HAP-1 (cell line): Measurements from ENCODE around the gene LFNG.
A peak's percentile ranks its signal among the peaks of the same experiment; 100 is the strongest.

Experiments used
- DNase-seq, 2 experiments: peaks; one replicate each; pipeline ENCODE4 v3.0.0-alpha.2; 2016 to 2020; ENCODE audit warnings: low spot score in 2 of 2
- H3K27me3 ChIP-seq: fragments of 250-450 bp; sonication (Bioruptor Pico); 2 replicates; pipeline ENCODE4 v1.5.1; 2020; ENCODE audit warnings: low read depth, mild to moderate bottlenecking, moderate library complexity
- H3K36me3 ChIP-seq: fragments of 250-450 bp; sonication (Bioruptor Pico); replicated peaks from 2 replicates; pipeline ENCODE4 v1.5.1; 2020; ENCODE audit warnings: mild to moderate bottlenecking
- H3K4me1 ChIP-seq: fragments of 250-450 bp; sonication (Bioruptor Pico); 2 replicates; pipeline ENCODE4 v1.5.1; 2020; ENCODE audit warnings: mild to moderate bottlenecking
- H3K4me3 ChIP-seq: fragments of 250-450 bp; sonication (Bioruptor Pico); 2 replicates; pipeline ENCODE4 v1.5.1; 2020; ENCODE audit warnings: mild to moderate bottlenecking, moderate library complexity
- H3K9me3 ChIP-seq: fragments of 250-450 bp; sonication (Bioruptor Pico); 2 replicates; pipeline ENCODE4 v1.5.1; 2020; ENCODE audit warnings: mild to moderate bottlenecking, moderate library complexity
- in situ Hi-C: fragments of 300-500 bp; cut with MboI; formaldehyde crosslinking; loops from 3 replicates; pipeline ENCODE4 v1.14.3; 2020; ENCODE audit warnings: low sequenced_read_pairs, inconsistent platforms, mixed read lengths

Gene LFNG

GRCh38 chr7:2519119-2519930 lies at the start of gene LFNG:
LFNG (plus strand) TSS chr7:2519774; CDS start chr7:2519862, 88 bp downstream.
- Histone ChIP-seq H3K36me3 (no peaks in the 10 kb centered on the region), H3K4me1 (peaks cover 32% of the 10 kb centered on the region), H3K9me3 (no peaks in the 10 kb centered on the region), H3K4me3 (peak within 1 kb of the TSS; percentile 42), H3K27me3 (no peaks in the 10 kb centered on the region)
- DNase-seq, result peak; percentile 84 to 91
- in situ Hi-C loops, result no loop called here

GRCh38 chr7:2470204-2471021 lies 49.2 kb upstream of the LFNG start:
- H3K9me3 ChIP-seq, result no peaks in the 10 kb centered on the region
- H3K4me1 ChIP-seq, result no peaks in the 10 kb centered on the region; the same call in 1 of the 2 replicates
- no peak for DNase-seq
- H3K27me3 ChIP-seq, result no peaks in the 10 kb centered on the region
- no peak overlapping the region for H3K4me3 ChIP-seq
- no peaks in the 10 kb centered on the region for H3K36me3 ChIP-seq
- in situ Hi-C loops, result no loop called here

- Histone ChIP-seq H3K4me3 (no peak overlapping the region), H3K4me1 (no peaks in the 10 kb centered on the region; the same call in 1 of the 2 replicates), H3K36me3 (no peaks in the 10 kb centered on the region), H3K27me3 (no peaks in the 10 kb centered on the region), H3K9me3 (no peaks in the 10 kb centered on the region)
- in situ Hi-C loops, result no loop called here
- DNase-seq, result no peak
Observed at GRCh38 chr7:2471022-2471329, 48.6 kb upstream of the LFNG start.

- H3K4me1 ChIP-seq, result no peaks in the 10 kb centered on the region
- H3K27me3 ChIP-seq, result no peaks in the 10 kb centered on the region
- in situ Hi-C loops, result no loop called here
- DNase-seq, result no peak
- no peaks in the 10 kb centered on the region for H3K9me3 ChIP-seq
- H3K36me3 ChIP-seq, result no peaks in the 10 kb centered on the region
- no peak overlapping the region for H3K4me3 ChIP-seq
Observed at GRCh38 chr7:2471396-2471795, 48.2 kb upstream of the LFNG start.

- Histone ChIP-seq H3K36me3 (no peaks in the 10 kb centered on the region), H3K4me1 (no peaks in the 10 kb centered on the region), H3K27me3 (no peaks in the 10 kb centered on the region), H3K4me3 (no peak overlapping the region), H3K9me3 (no peaks in the 10 kb centered on the region)
- no peak for DNase-seq
- in situ Hi-C loops, result no loop called here
Observed at GRCh38 chr7:2472739-2473138, 46.8 kb upstream of the LFNG start.

GRCh38 chr7:2473496-2474180 lies 45.9 kb upstream of the LFNG start:
- Histone ChIP-seq H3K4me3 (no peak overlapping the region), H3K4me1 (no peaks in the 10 kb centered on the region), H3K27me3 (no peaks in the 10 kb centered on the region), H3K36me3 (no peaks in the 10 kb centered on the region), H3K9me3 (no peaks in the 10 kb centered on the region)
- in situ Hi-C loops, result no loop called here
- DNase-seq, result no peak

GRCh38 chr7:2474224-2474623 lies 45.4 kb upstream of the LFNG start:
- Histone ChIP-seq H3K36me3 (no peaks in the 10 kb centered on the region), H3K27me3 (no peaks in the 10 kb centered on the region), H3K4me3 (no peak overlapping the region), H3K9me3 (no peaks in the 10 kb centered on the region), H3K4me1 (no peaks in the 10 kb centered on the region)
- in situ Hi-C loops, result no loop called here
- no peak for DNase-seq

GRCh38 chr7:2474813-2475677 lies 44.5 kb upstream of the LFNG start:
- in situ Hi-C loops, result no loop called here
- H3K27me3 ChIP-seq, result no peaks in the 10 kb centered on the region
- no peaks in the 10 kb centered on the region for H3K36me3 ChIP-seq
- no peaks in the 10 kb centered on the region for H3K4me1 ChIP-seq
- DNase-seq, result no peak
- H3K9me3 ChIP-seq, result no peaks in the 10 kb centered on the region
- H3K4me3 ChIP-seq, result no peak overlapping the region

GRCh38 chr7:2475678-2476015 lies 43.9 kb upstream of the LFNG start:
- Histone ChIP-seq H3K36me3 (no peaks in the 10 kb centered on the region), H3K4me1 (no peaks in the 10 kb centered on the region), H3K27me3 (no peaks in the 10 kb centered on the region), H3K9me3 (no peaks in the 10 kb centered on the region), H3K4me3 (no peak overlapping the region)
- DNase-seq, result no peak
- in situ Hi-C loops, result no loop called here

GRCh38 chr7:2476298-2476697 lies 43.3 kb upstream of the LFNG start, which contains the start of gene GRIFIN:
GRIFIN (minus strand) TSS chr7:2476398; CDS start chr7:2476383, 15 bp downstream.
- H3K4me1 ChIP-seq, result no peaks in the 10 kb centered on the region
- no peaks in the 10 kb centered on the region for H3K9me3 ChIP-seq
- H3K27me3 ChIP-seq, result no peaks in the 10 kb centered on the region
- in situ Hi-C loops, result no loop called here
- no peak for DNase-seq
- no peak within 1 kb of the TSS for H3K4me3 ChIP-seq
- H3K36me3 ChIP-seq, result no peaks in the 10 kb centered on the region

- DNase-seq, result no peak
- Histone ChIP-seq H3K36me3 (no peaks in the 10 kb centered on the region), H3K4me3 (no peak overlapping the region), H3K27me3 (no peaks in the 10 kb centered on the region), H3K9me3 (no peaks in the 10 kb centered on the region), H3K4me1 (no peaks in the 10 kb centered on the region)
- in situ Hi-C loops, result no loop called here
Observed at GRCh38 chr7:2476776-2477446, 42.7 kb upstream of the LFNG start.

GRCh38 chr7:2477447-2478398 lies 41.9 kb upstream of the LFNG start:
- DNase-seq, result peak; percentile 14 to 70
- Histone ChIP-seq H3K27me3 (no peaks in the 10 kb centered on the region), H3K36me3 (no peaks in the 10 kb centered on the region), H3K4me3 (no peak overlapping the region), H3K9me3 (no peaks in the 10 kb centered on the region), H3K4me1 (no peaks in the 10 kb centered on the region)
- in situ Hi-C loops, result no loop called here
